NCI-H128 (cell line): Measurements from ENCODE around the gene UGT1A8.

Experiments
- DNase-seq: peaks from one replicate; lab custom pipeline; 2025; ENCODE audit not compliant: unreplicated experiment; lab: John Stamatoyannopoulos, UW

UGT1A8 gene

GRCh38 chr2:233760043-233760442 is 142.6 kb downstream of the UGT1A8 start, which contains the start of gene UGT1A1:
UGT1A1 (plus strand) TSS chr2:233760270; CDS start chr2:233760288, 18 bp downstream.
- no peak for DNase-seq

- DNase-seq, result no peak
These were observed 143.8 kb downstream of the UGT1A8 start for GRCh38 chr2:233761040-233761769.

- DNase-seq, result no peak
These were observed 146.8 kb downstream of the UGT1A8 start for GRCh38 chr2:233764264-233764663.

- no peak for DNase-seq
These were observed 147.3 kb downstream of the UGT1A8 start for GRCh38 chr2:233764761-233765160.

GRCh38 chr2:233766416-233766815 is 149.0 kb downstream of the UGT1A8 start:
- no peak for DNase-seq

- DNase-seq, result no peak
These were observed 150.6 kb downstream of the UGT1A8 start for GRCh38 chr2:233768076-233768475.

GRCh38 chr2:233769260-233769659 is 151.8 kb downstream of the UGT1A8 start:
- DNase-seq, result no peak

GRCh38 chr2:233772153-233772552 is 154.7 kb downstream of the UGT1A8 start:
- no peak for DNase-seq

GRCh38 chr2:233772583-233772982 is 155.2 kb downstream of the UGT1A8 start:
- no peak for DNase-seq

- no peak for DNase-seq
These were observed 156.4 kb downstream of the UGT1A8 start for GRCh38 chr2:233773854-233774253.

GRCh38 chr2:233775414-233775813 is 158.0 kb downstream of the UGT1A8 start:
- DNase-seq, result no peak

GRCh38 chr2:233778030-233778429 is 160.6 kb downstream of the UGT1A8 start, which contains the start of gene MROH2A:
MROH2A (plus strand) TSS chr2:233778330; CDS start chr2:233779359, 1,029 bp downstream.
- no peak for DNase-seq

- DNase-seq, result no peak
These were observed 162.3 kb downstream of the UGT1A8 start for GRCh38 chr2:233779722-233780121.

GRCh38 chr2:233780771-233781170 is 163.3 kb downstream of the UGT1A8 start:
- DNase-seq, result no peak

- no peak for DNase-seq
These were observed 172.1 kb downstream of the UGT1A8 start for GRCh38 chr2:233789554-233789953.

GRCh38 chr2:233791151-233791882 is 173.9 kb downstream of the UGT1A8 start:
- no peak for DNase-seq

- no peak for DNase-seq
These were observed 174.5 kb downstream of the UGT1A8 start for GRCh38 chr2:233791883-233792329.

- DNase-seq, result no peak
These were observed 175.3 kb downstream of the UGT1A8 start for GRCh38 chr2:233792720-233793119.

GRCh38 chr2:233793465-233794127 is 176.2 kb downstream of the UGT1A8 start:
- no peak for DNase-seq

- no peak for DNase-seq
These were observed 176.8 kb downstream of the UGT1A8 start for GRCh38 chr2:233794128-233794658.

- no peak for DNase-seq
These were observed 178.3 kb downstream of the UGT1A8 start for GRCh38 chr2:233795735-233796171.
